Measurements from ENCODE around the gene PLCL2. TPM values are rescaled to one million over a fixed set of nuclear protein-coding genes. Genes with fewer than 3 reads are reported as not detected.

Gene PLCL2
- total and polyA plus RNA-seq, 2 experiments from 2014 or later = 1.6 to 9.7 TPM

GRCh38 chr3:16861432-16861831, 23.3 kb upstream of the PLCL2 start:
- TF ChIP-seq CREB1 (CRISPR knock-in tag; IDR thresholded peaks at IDR 0.05; ENCODE audit: low read depth) (no peak), NANOG (IDR thresholded peaks at IDR 0.05; ENCODE audit: borderline replicate concordance) (no peak), ZNF331 (CRISPR knock-in tag; IDR thresholded peaks at IDR 0.05; ENCODE audit: low read depth) (no peak), JUNB (IDR thresholded peaks at IDR 0.05; ENCODE audit: unreplicated experiment) (no peak)
- no peak overlapping the region for H3K4me3 ChIP-seq
- H3K9me3 Mint-ChIP-seq = 0 out of 3 replicates have a peak, but pooled peaks cover 6% of the 10 kb centered on the region
- no peaks in the 10 kb centered on the region for H3K4me1 Mint-ChIP-seq
- no peak for ATAC-seq
- no peaks in the 10 kb centered on the region for H4K20me1 ChIP-seq (replicated peaks; ENCODE audit: insufficient read depth)
- no peak overlapping the region for H3K4me3 Mint-ChIP-seq
- no peak overlapping the region for H3K27ac ChIP-seq (ENCODE audit: low read depth)
- peaks cover 3% of the 10 kb centered on the region for H3K27me3 Mint-ChIP-seq (ENCODE audit: insufficient read depth, low read depth, poor library complexity)
- H3K36me3 Mint-ChIP-seq (ENCODE audit: low read depth) = no peaks in the 10 kb centered on the region
- no peaks in the 10 kb centered on the region for H3K79me2 ChIP-seq (replicated peaks; ENCODE audit: insufficient read depth)
- no peak overlapping the region for H3K4me2 ChIP-seq
- H2AFZ ChIP-seq = no peak overlapping the region
- no peaks in the 10 kb centered on the region for H3K36me3 ChIP-seq (ENCODE audit: insufficient read depth)
- H3K9me2 ChIP-seq (ENCODE audit: insufficient read depth) = no peaks in the 10 kb centered on the region
- no peaks in the 10 kb centered on the region for H3F3A ChIP-seq (replicated peaks; ENCODE audit: low read depth)
- no peaks in the 10 kb centered on the region for H3K27me3 ChIP-seq (ENCODE audit: insufficient read depth)
- no peaks in the 10 kb centered on the region for H3K4me1 ChIP-seq (ENCODE audit: insufficient read depth)
- DNase-seq (ENCODE audit: low spot score) = no peak
- no peak overlapping the region for H3K27ac Mint-ChIP-seq

- Histone ChIP-seq H2AFZ (no peak overlapping the region), H3K27ac (ENCODE audit: low read depth) (no peak overlapping the region), H3K4me2 (no peak overlapping the region), H4K20me1 (replicated peaks; ENCODE audit: insufficient read depth) (no peaks in the 10 kb centered on the region), H3K79me2 (replicated peaks; ENCODE audit: insufficient read depth) (no peaks in the 10 kb centered on the region), H3K4me1 (ENCODE audit: insufficient read depth) (no peaks in the 10 kb centered on the region), H3F3A (replicated peaks; ENCODE audit: low read depth) (no peaks in the 10 kb centered on the region), H3K9me2 (ENCODE audit: insufficient read depth) (no peaks in the 10 kb centered on the region), H3K27me3 (ENCODE audit: insufficient read depth) (no peaks in the 10 kb centered on the region), H3K36me3 (ENCODE audit: insufficient read depth) (no peaks in the 10 kb centered on the region), H3K4me3 (no peak overlapping the region)
- no peak overlapping the region for H3K27ac Mint-ChIP-seq
- H3K36me3 Mint-ChIP-seq (ENCODE audit: low read depth) = no peaks in the 10 kb centered on the region
- ATAC-seq (no peak), DNase-seq (ENCODE audit: low spot score) (no peak)
- no peak overlapping the region for H3K4me3 Mint-ChIP-seq
- H3K9me3 Mint-ChIP-seq = 0 out of 3 replicates have a peak, but pooled peaks cover 6% of the 10 kb centered on the region
- H3K4me1 Mint-ChIP-seq = no peaks in the 10 kb centered on the region
- peaks cover 3% of the 10 kb centered on the region for H3K27me3 Mint-ChIP-seq (ENCODE audit: insufficient read depth, low read depth, poor library complexity)
- TF ChIP-seq STAT1 (IDR thresholded peaks at IDR 0.05; ENCODE audit: unreplicated experiment) (no peak), CREB1 (CRISPR knock-in tag; IDR thresholded peaks at IDR 0.05; ENCODE audit: low read depth) (no peak), ZNF114 (CRISPR knock-in tag; IDR thresholded peaks at IDR 0.05) (no peak), NANOG (IDR thresholded peaks at IDR 0.05; ENCODE audit: borderline replicate concordance) (no peak), CTCF (conservative IDR thresholded peaks at IDR 0.05; ENCODE audit: low read depth in 2 of 2) (no peak), REST (IDR thresholded peaks at IDR 0.05; ENCODE audit: unreplicated experiment) (no peak), ETS1 (IDR thresholded peaks at IDR 0.05) (no peak)
Observed at GRCh38 chr3:16864610-16865313, 20.0 kb upstream of the PLCL2 start.

All from GM23338 (cell line).